H1 (cell line): ENCODE results near the gene NRM. TPM values are rescaled to one million over a fixed set of nuclear protein-coding genes. Genes with fewer than 3 reads are reported as not detected.

Source experiments
- CTCF ChIA-PET: fragments of 300-600 bp; sonication (Branson Sonifier 250); formaldehyde crosslinking; loops from one replicate; lab custom pipeline; 2021; ENCODE audit not compliant: partially characterized antibody; lab: Charles Lee
- POLR2A ChIA-PET: fragments of 300-600 bp; sonication (Branson Sonifier 250); formaldehyde crosslinking; loops from one replicate; lab custom pipeline; 2021; ENCODE audit warnings: inconsistent platforms; ENCODE audit not compliant: partially characterized antibody; lab: Charles Lee
- DNase-seq, 2 experiments: peaks; one replicate each; pipeline versions ENCODE4 v3.0.0 to v3.0.0-alpha.2; 2010 to 2022; ENCODE audit warnings: low spot score in 2 of 2, low read depth in 1 of 2, mixed read lengths in 1 of 2
- FAIRE-seq: peaks from 2 replicates; lab custom pipeline; 2011; peaks lifted over from hg19 to GRCh38; lab: Jason Lieb, UNC
- H2AFZ ChIP-seq: 2 replicates; pipeline ENCODE4 v1.8.1; 2012; ENCODE audit warnings: low read length, inconsistent platforms
- H2AK5ac ChIP-seq: 2 replicates; pipeline ENCODE4 v1.6.1; 2013; ENCODE audit warnings: low read depth, low read length
- H2BK120ac ChIP-seq: replicated peaks from 2 replicates; pipeline ENCODE3; 2013; ENCODE audit warnings: low read depth, low read length, inconsistent platforms
- H2BK12ac ChIP-seq: 2 replicates; pipeline ENCODE4 v1.6.1; 2013; ENCODE audit warnings: low read depth, low read length
- H2BK15ac ChIP-seq: 2 replicates; pipeline ENCODE4 v1.6.1; 2013; ENCODE audit warnings: low read length
- H2BK20ac ChIP-seq: 2 replicates; pipeline ENCODE4 v1.6.1; 2013; ENCODE audit warnings: low read length
- H2BK5ac ChIP-seq: 2 replicates; pipeline ENCODE4 v1.6.1; 2013; ENCODE audit warnings: low read depth, low read length
- H3K14ac ChIP-seq: 2 replicates; pipeline ENCODE4 v1.6.1; 2013; ENCODE audit warnings: inconsistent platforms; ENCODE audit not compliant: insufficient read length
- H3K18ac ChIP-seq: 2 replicates; pipeline ENCODE4 v1.6.1; 2013; ENCODE audit warnings: low read length; ENCODE audit errors: extremely low read depth
- H3K23ac ChIP-seq: 2 replicates; pipeline ENCODE4 v1.6.1; 2013; ENCODE audit warnings: inconsistent platforms; ENCODE audit not compliant: insufficient read length
- H3K23me2 ChIP-seq: 2 replicates; pipeline ENCODE4 v1.6.1; 2013; ENCODE audit warnings: low read depth, low read length
- H3K27ac ChIP-seq: 2 replicates; pipeline ENCODE4 v1.6.1; 2011; ENCODE audit warnings: low read depth, low read length, inconsistent platforms
- H3K27me3 ChIP-seq, 4 experiments: replicated peaks in 1 of 4; 1 replicate in 1 of 4; 2 replicates in 3 of 4; pipeline versions ENCODE4 v1.6.1 to v1.8.1; 2011 to 2013; ENCODE audit warnings: low read length in 3 of 4, mild to moderate bottlenecking in 3 of 4, inconsistent platforms in 2 of 4, mixed read lengths in 2 of 4, moderate library complexity in 1 of 4; ENCODE audit not compliant: control insufficient read depth in 3 of 4, insufficient read depth in 3 of 4; ENCODE audit errors: extremely low read depth in 1 of 4
- H3K36me3 ChIP-seq, 4 experiments: 2 replicates each; pipeline versions ENCODE4 v1.6.1 to v1.8.1; 2011 to 2013; ENCODE audit warnings: mild to moderate bottlenecking in 4 of 4, low read length in 3 of 4, moderate library complexity in 2 of 4, control low read depth in 1 of 4, inconsistent platforms in 1 of 4; ENCODE audit not compliant: insufficient read depth in 4 of 4, control insufficient read depth in 2 of 4
- H3K4ac ChIP-seq: replicated peaks from 2 replicates; pipeline ENCODE3; 2013; ENCODE audit warnings: low read length, low read depth, mixed read lengths, inconsistent platforms; ENCODE audit not compliant: insufficient read length
- H3K4me1 ChIP-seq, 4 experiments: replicated peaks in 1 of 4; 1 replicate in 1 of 4; 2 replicates in 3 of 4; pipeline versions ENCODE4 v1.6.1 to v1.8.1; 2011 to 2013; ENCODE audit warnings: low read length in 3 of 4, inconsistent platforms in 2 of 4, mixed read lengths in 1 of 4; ENCODE audit not compliant: insufficient read depth in 4 of 4, control insufficient read depth in 3 of 4
- H3K4me2 ChIP-seq, 2 experiments: 2 replicates each; pipeline versions ENCODE4 v1.6.1 to v1.8.1; 2011 to 2013; ENCODE audit warnings: low read depth in 2 of 2, low read length in 2 of 2, control low read depth in 1 of 2, inconsistent platforms in 1 of 2, mild to moderate bottlenecking in 1 of 2; ENCODE audit not compliant: insufficient read depth in 1 of 2
- H3K4me3 ChIP-seq, 4 experiments: fragments of 200-600, 300-600 bp in 1 of 4; sonication (generic), shearing (Covaris generic), sonication (Bioruptor Twin) in 1 of 4; 2 replicates each; pipeline versions ENCODE4 v1.5.1 to v1.8.1; 2011 to 2016; ENCODE audit warnings: low read length in 4 of 4, low read depth in 3 of 4, control low read depth in 2 of 4, inconsistent platforms in 2 of 4, mild to moderate bottlenecking in 2 of 4, mixed read lengths in 1 of 4, moderate library complexity in 1 of 4; ENCODE audit not compliant: insufficient read depth in 2 of 4; ENCODE audit errors: extremely low read depth in 1 of 4
- H3K56ac ChIP-seq: replicated peaks from 2 replicates; pipeline ENCODE3; 2013; ENCODE audit warnings: low read depth, mild to moderate bottlenecking, mixed read lengths, low read length, inconsistent platforms; ENCODE audit not compliant: insufficient read length
- H3K79me1 ChIP-seq: 2 replicates; pipeline ENCODE4 v1.6.1; 2013; ENCODE audit warnings: low read depth, low read length, control low read depth
- H3K79me2 ChIP-seq, 2 experiments: 2 replicates each; pipeline versions ENCODE4 v1.6.1 to v1.8.1; 2012 to 2013; ENCODE audit warnings: low read length in 2 of 2, mild to moderate bottlenecking in 2 of 2, inconsistent platforms in 1 of 2; ENCODE audit not compliant: insufficient read depth in 2 of 2, control insufficient read depth in 1 of 2
- H3K9ac ChIP-seq, 4 experiments: replicated peaks in 1 of 4; 1 replicate in 1 of 4; 2 replicates in 3 of 4; pipeline versions ENCODE4 v1.6.1 to v1.8.1; 2011 to 2013; ENCODE audit warnings: low read depth in 3 of 4, low read length in 3 of 4, control low read depth in 2 of 4, mild to moderate bottlenecking in 2 of 4, moderate library complexity in 2 of 4, inconsistent platforms in 1 of 4; ENCODE audit errors: extremely low read depth in 1 of 4
- H3K9me3 ChIP-seq, 2 experiments: 2 replicates each; pipeline versions ENCODE4 v1.6.1 to v1.8.1; 2012 to 2013; ENCODE audit warnings: mild to moderate bottlenecking in 2 of 2, moderate library complexity in 2 of 2, control low read depth in 1 of 2, inconsistent platforms in 1 of 2, low read depth in 1 of 2, low read length in 1 of 2, mixed read lengths in 1 of 2; ENCODE audit not compliant: insufficient read depth in 2 of 2
- H4K20me1 ChIP-seq, 2 experiments: replicated peaks in 1 of 2; 2 replicates each; pipeline versions ENCODE3 to v1.8.1; 2011 to 2013; ENCODE audit warnings: inconsistent platforms in 2 of 2, low read length in 2 of 2, mild to moderate bottlenecking in 1 of 2; ENCODE audit not compliant: insufficient read depth in 2 of 2, control insufficient read depth in 1 of 2
- H4K5ac ChIP-seq: 2 replicates; pipeline ENCODE4 v1.6.1; 2013; ENCODE audit warnings: low read length, low read depth, mixed read lengths, inconsistent platforms; ENCODE audit not compliant: insufficient read length
- H4K8ac ChIP-seq: 2 replicates; pipeline ENCODE4 v1.8.0; 2013; ENCODE audit warnings: mild to moderate bottlenecking, moderate library complexity, low read length, inconsistent platforms; ENCODE audit not compliant: insufficient read depth; ENCODE audit errors: extremely low read depth
- H4K91ac ChIP-seq: replicated peaks from 2 replicates; pipeline ENCODE3; 2013; ENCODE audit warnings: low read length, mixed read lengths, inconsistent platforms; ENCODE audit not compliant: insufficient read length
- FOSL1 ChIP-seq: IDR thresholded peaks from 2 replicates; pipeline ENCODE4 v1.6.1; 2011; ENCODE audit warnings: mild to moderate bottlenecking, low read depth, low read length, moderate library complexity; ENCODE audit not compliant: insufficient read depth
- NANOG ChIP-seq: IDR thresholded peaks from 2 replicates; pipeline ENCODE4 v1.6.1; 2011; ENCODE audit warnings: low read length, low read depth, mild to moderate bottlenecking, inconsistent platforms; ENCODE audit not compliant: insufficient read depth, poor library complexity, severe bottlenecking
- POU5F1 ChIP-seq: IDR thresholded peaks from 2 replicates; pipeline ENCODE4 v1.6.1; 2011; ENCODE audit warnings: low read depth, mild to moderate bottlenecking, low read length, moderate library complexity
- RAD21 ChIP-seq, 2 experiments: IDR thresholded peaks in 1 of 2; conservative IDR thresholded peaks in 1 of 2; 2 replicates each; pipeline ENCODE4 v1.6.1; 2011; ENCODE audit warnings: low read depth in 2 of 2, low read length in 2 of 2, improper control_type of control experiment in 1 of 2, inconsistent platforms in 1 of 2, mild to moderate bottlenecking in 1 of 2, moderate library complexity in 1 of 2
- SUZ12 ChIP-seq: fragments of 200-600 bp; sonication (generic); IDR thresholded peaks from 2 replicates; pipeline ENCODE4 v1.6.1; 2012; ENCODE audit warnings: mild to moderate bottlenecking, inconsistent platforms, low read length, moderate library complexity, mixed read lengths
- WGBS, 2 experiments: shearing (Covaris generic) in 1 of 2; methylation state at CpG; one replicate each; pipeline versions ENCODE4 v1.1.6 to v1.1.7; 2013 to 2015; ENCODE audit warnings: low lambda C conversion rate in 2 of 2, mixed read lengths in 2 of 2, inconsistent platforms in 1 of 2, low coverage in 1 of 2, missing lambda C conversion rate in 1 of 2; ENCODE audit not compliant: insufficient replicate concordance in 2 of 2, insufficient coverage in 1 of 2, insufficient read length in 1 of 2; ENCODE audit errors: extremely low coverage in 1 of 2, missing lambda C conversion rate in 1 of 2; 5-methylcytosine and 5-hydroxymethylcytosine counted together
- polyA plus RNA-seq, 7 experiments: library from polyadenylated mRNA; depleted of rRNA in 3 of 7; stranded (reverse) in 5 of 7; unstranded in 2 of 7; fragments of >200 nt in 5 of 7; fragments of 200-250 nt in 2 of 7; gene quantifications; 1 replicate in 5 of 7; 2 replicates in 1 of 7; 4 replicates in 1 of 7; pipeline versions ENCODE4 v1.2.1 to v1.2.3, GENCODE V29; 2011 to 2013; ENCODE audit warnings: missing spikeins in 2 of 7, mixed read lengths in 2 of 7
- total RNA-seq: library from RNA; stranded (reverse); fragmentation: NEBNext Ultra II Directional; extraction: Animal tissue kit (Norgen Biotek cat#: 25700); gene quantifications from 2 replicates; pipeline ENCODE4 v1.2.1, GENCODE V29; 2021
- TF ChIP-seq, protein P1 (sequence below): IDR thresholded peaks from 2 replicates; pipeline ENCODE4 v1.6.1; 2012; ENCODE audit warnings: inconsistent platforms

Gene NRM
- total and polyA plus RNA-seq, 2 of the 8 experiments (the other 6 are each of a cell fraction or from before 2014, with no cell fraction given), result 27.3 to 50.4 TPM

DNA sequence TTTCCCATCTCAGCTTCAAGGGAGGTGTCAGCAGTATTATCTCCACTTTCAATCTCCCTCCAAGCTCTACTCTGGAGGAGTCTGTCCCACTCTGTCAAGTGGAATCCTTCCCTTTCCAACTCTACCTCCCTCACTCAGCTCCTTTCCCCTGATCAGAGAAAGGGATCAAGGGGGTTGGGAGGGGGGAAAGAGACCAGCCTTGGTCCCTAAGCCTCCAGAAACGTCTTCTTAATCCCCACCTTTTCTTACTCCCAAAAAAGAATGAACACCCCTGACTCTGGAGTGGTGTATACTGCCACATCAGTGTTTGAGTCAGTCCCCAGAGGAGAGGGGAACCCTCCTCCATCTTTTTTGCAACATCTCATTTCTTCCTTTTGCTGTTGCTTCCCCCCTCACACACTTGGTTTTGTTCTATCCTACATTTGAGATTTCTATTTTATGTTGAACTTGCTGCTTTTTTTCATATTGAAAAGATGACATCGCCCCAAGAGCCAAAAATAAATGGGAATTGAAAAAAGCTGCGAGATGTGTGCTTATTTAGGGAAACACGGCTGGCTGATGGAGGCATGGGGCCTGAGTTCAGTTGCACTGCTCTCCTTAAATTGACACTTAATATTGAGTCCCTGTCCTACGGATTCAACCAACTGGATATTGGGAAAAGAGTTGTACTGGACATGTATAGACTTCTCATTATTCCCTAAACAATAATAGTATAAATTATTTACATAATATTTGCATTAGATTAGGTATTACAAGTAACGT, 34.3 kb upstream of the NRM start:
- no peak overlapping the region for H4K5ac ChIP-seq
- no peak overlapping the region for H3K23ac ChIP-seq
- no peak overlapping the region for H2BK120ac ChIP-seq
- peaks cover 10 to 22% of the 10 kb centered on the region in 2 experiments for H4K20me1 ChIP-seq
- peaks cover 0 to 4% (median 0%) of the 10 kb centered on the region in 4 experiments; a peak in 1 of 7 replicates for H3K4me1 ChIP-seq
- no peak for FAIRE-seq
- no peak overlapping the region for H3K14ac ChIP-seq
- no peak overlapping the region for H2BK20ac ChIP-seq
- ChIA-PET CTCF (interaction anchor here (0.7 to 11.8 kb wide), 7 partner anchors 7 to 450 kb away, joined by 3 to 147 read pairs (median 19); partner anchors contain the start of gene DHX16), POLR2A (interaction anchor here (0.7 to 35.9 kb wide), 22 partner anchors 8 to 230 kb away, joined by 3 to 732 read pairs (median 4); partner anchors contain the start of genes ATAT1, DDR1, DHX16 and FLOT1)
- peaks cover 6 to 37% of the 10 kb centered on the region in 2 experiments for H3K79me2 ChIP-seq
- H3K9ac ChIP-seq, result no peak overlapping the region
- no peak overlapping the region for H2BK5ac ChIP-seq
- no peak overlapping the region for H4K8ac ChIP-seq
- H2BK15ac ChIP-seq, result no peak overlapping the region
- WGBS, 2 experiments, result 95% methylated on average over 5 of the region's 6 CpGs; no CpG with 5 or more reads in 1 of the 2 experiments
- peaks cover 27 to 56% (median 42%) of the 10 kb centered on the region in 4 experiments for H3K36me3 ChIP-seq
- H3K79me1 ChIP-seq, result no peaks in the 10 kb centered on the region
- H3K56ac ChIP-seq, result no peak overlapping the region
- no peaks in the 10 kb centered on the region for H3K27me3 ChIP-seq
- H3K4me3 ChIP-seq, result no peak overlapping the region
- H3K23me2 ChIP-seq, result peaks cover 3% of the 10 kb centered on the region; the same call in 1 of the 2 replicates
- no peak overlapping the region for H3K18ac ChIP-seq
- H3K27ac ChIP-seq, result no peak overlapping the region
- no peak overlapping the region for H2AFZ ChIP-seq
- no peak overlapping the region for H2BK12ac ChIP-seq
- no peak for DNase-seq
- H3K4me2 ChIP-seq, result no peak overlapping the region
- no peaks in the 10 kb centered on the region for H3K9me3 ChIP-seq
- H3K4ac ChIP-seq, result no peak overlapping the region
- no peak overlapping the region for H2AK5ac ChIP-seq
- H4K91ac ChIP-seq, result no peak overlapping the region
- no peak for TF ChIP-seq RAD21 (IDR thresholded peaks at IDR 0.05 in 1 of 2, conservative IDR thresholded peaks at IDR 0.05 in 1 of 2; ENCODE audit: low read depth in 2 of 2, low read length in 2 of 2)
- no peak for TF ChIP-seq POU5F1
- TF ChIP-seq, protein P1, sequence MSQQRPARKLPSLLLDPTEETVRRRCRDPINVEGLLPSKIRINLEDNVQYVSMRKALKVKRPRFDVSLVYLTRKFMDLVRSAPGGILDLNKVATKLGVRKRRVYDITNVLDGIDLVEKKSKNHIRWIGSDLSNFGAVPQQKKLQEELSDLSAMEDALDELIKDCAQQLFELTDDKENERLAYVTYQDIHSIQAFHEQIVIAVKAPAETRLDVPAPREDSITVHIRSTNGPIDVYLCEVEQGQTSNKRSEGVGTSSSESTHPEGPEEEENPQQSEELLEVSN, result no peak
- TF ChIP-seq FOSL1, result no peak
- TF ChIP-seq SUZ12, result no peak
- TF ChIP-seq NANOG, result no peak
